Mucosa of rectum (tissue), 2 donors: ENCODE results near the gene EXD3.

ENCODE experiments used
- H3K27ac ChIP-seq, 2 donors: one replicate each; pipeline ENCODE4 v1.7.0; 2013; ENCODE audit warnings: inconsistent platforms in 2 of 2, low read depth in 2 of 2, low read length in 2 of 2
- H3K27me3 ChIP-seq, 2 donors: one replicate each; pipeline ENCODE4 v1.7.0; 2013; ENCODE audit warnings: low read length in 2 of 2; ENCODE audit not compliant: control insufficient read depth in 2 of 2, insufficient read depth in 2 of 2
- H3K36me3 ChIP-seq, 2 donors: one replicate each; pipeline ENCODE4 v1.7.0; 2013; ENCODE audit warnings: low read length in 2 of 2; ENCODE audit not compliant: control insufficient read depth in 2 of 2, insufficient read depth in 2 of 2
- H3K4me1 ChIP-seq, 2 donors: one replicate each; pipeline ENCODE4 v1.7.0; 2013; ENCODE audit warnings: low read length in 2 of 2, mild to moderate bottlenecking in 1 of 2; ENCODE audit not compliant: control insufficient read depth in 2 of 2, insufficient read depth in 2 of 2
- H3K4me3 ChIP-seq, 2 donors: one replicate each; pipeline ENCODE4 v1.7.0; 2013; ENCODE audit warnings: low read length in 2 of 2
- H3K9ac ChIP-seq, 2 donors: one replicate each; pipeline ENCODE4 v1.7.0; 2013; ENCODE audit warnings: low read length in 2 of 2, low read depth in 1 of 2, mild to moderate bottlenecking in 1 of 2
- H3K9me3 ChIP-seq, 2 donors: one replicate each; pipeline ENCODE4 v1.7.0; 2013; ENCODE audit warnings: low read length in 2 of 2; ENCODE audit not compliant: control insufficient read depth in 2 of 2
- donor health status: healthy.
- donor health status: Normal muscosa, but diverticular disease.

EXD3 gene

GRCh38 chr9:137430723-137431415 lies 7.9 kb upstream of the EXD3 start:
- H3K4me3 ChIP-seq, result no peak overlapping the region
- no peak overlapping the region for H3K9ac ChIP-seq
- H3K27ac ChIP-seq, result no peak overlapping the region
- H3K4me1 ChIP-seq, result peaks cover 3 to 11% of the 10 kb centered on the region in 2 donors
- no peaks in the 10 kb centered on the region for H3K27me3 ChIP-seq
- no peaks in the 10 kb centered on the region for H3K9me3 ChIP-seq
- H3K36me3 ChIP-seq, result peaks cover 0 to 3% of the 10 kb centered on the region in 2 donors

- Histone ChIP-seq H3K9me3 (no peaks in the 10 kb centered on the region), H3K9ac (no peak overlapping the region), H3K4me3 (no peak overlapping the region), H3K4me1 (peaks cover 0 to 5% of the 10 kb centered on the region in 2 donors), H3K27me3 (no peaks in the 10 kb centered on the region), H3K27ac (no peak overlapping the region), H3K36me3 (peaks cover 0 to 3% of the 10 kb centered on the region in 2 donors)
Measured at GRCh38 chr9:137429974-137430722, 7.2 kb upstream of the EXD3 start.

GRCh38 chr9:137429546-137429890 lies 6.6 kb upstream of the EXD3 start:
- Histone ChIP-seq H3K36me3 (peaks cover 0 to 3% of the 10 kb centered on the region in 2 donors), H3K4me3 (no peak overlapping the region), H3K4me1 (peaks cover 0 to 5% of the 10 kb centered on the region in 2 donors), H3K9ac (no peak overlapping the region), H3K9me3 (no peaks in the 10 kb centered on the region), H3K27ac (no peak overlapping the region), H3K27me3 (no peaks in the 10 kb centered on the region)

- Histone ChIP-seq H3K36me3 (peaks cover 0 to 3% of the 10 kb centered on the region in 2 donors), H3K9ac (no peak overlapping the region), H3K27me3 (no peaks in the 10 kb centered on the region), H3K9me3 (no peaks in the 10 kb centered on the region), H3K4me1 (peaks cover 0 to 7% of the 10 kb centered on the region in 2 donors), H3K4me3 (no peak overlapping the region), H3K27ac (no peak overlapping the region)
Measured at GRCh38 chr9:137428841-137429545, 6.0 kb upstream of the EXD3 start.

- Histone ChIP-seq H3K9ac (no peak overlapping the region), H3K4me1 (peaks cover 0 to 7% of the 10 kb centered on the region in 2 donors), H3K27me3 (no peaks in the 10 kb centered on the region), H3K9me3 (no peaks in the 10 kb centered on the region), H3K4me3 (no peak overlapping the region), H3K27ac (no peak overlapping the region), H3K36me3 (peaks cover 0 to 3% of the 10 kb centered on the region in 2 donors)
Measured at GRCh38 chr9:137428311-137428630, 5.3 kb upstream of the EXD3 start.

GRCh38 chr9:137427454-137428310 lies 4.7 kb upstream of the EXD3 start:
- no peaks in the 10 kb centered on the region for H3K27me3 ChIP-seq
- peaks cover 0 to 3% of the 10 kb centered on the region in 2 donors for H3K36me3 ChIP-seq
- no peak overlapping the region for H3K27ac ChIP-seq
- H3K4me1 ChIP-seq, result peaks cover 0 to 7% of the 10 kb centered on the region in 2 donors
- H3K9me3 ChIP-seq, result no peaks in the 10 kb centered on the region
- H3K9ac ChIP-seq, result no peak overlapping the region
- no peak overlapping the region for H3K4me3 ChIP-seq

- Histone ChIP-seq H3K27ac (no peak overlapping the region), H3K9ac (no peak overlapping the region), H3K27me3 (no peaks in the 10 kb centered on the region), H3K9me3 (no peaks in the 10 kb centered on the region), H3K36me3 (peaks cover 0 to 3% of the 10 kb centered on the region in 2 donors), H3K4me3 (no peak overlapping the region), H3K4me1 (peaks cover 5 to 20% of the 10 kb centered on the region in 2 donors)
Measured at GRCh38 chr9:137426018-137426681, 3.2 kb upstream of the EXD3 start.

- Histone ChIP-seq H3K27ac (peak overlapping the region; percentile 86 to 91), H3K27me3 (no peaks in the 10 kb centered on the region), H3K4me3 (peak overlapping the region; percentile 69 to 78), H3K4me1 (peaks cover 12 to 18% of the 10 kb centered on the region in 2 donors), H3K9me3 (no peaks in the 10 kb centered on the region), H3K36me3 (peaks cover 0 to 3% of the 10 kb centered on the region in 2 donors), H3K9ac (peak overlapping the region; percentile 74 to 97)
Measured at GRCh38 chr9:137423514-137424291, 741 bp upstream of the EXD3 start.
